ENCODE data around the gene FAM169A.
"Not testable (repeated sequence)": the region's sequence is repeated elsewhere in the genome, so short reads cannot be mapped to it uniquely, and the experiment has no call there.

GRCh38 chr5:74882379-74883134 is 16.4 kb upstream of the FAM169A start:
- TF ChIP-seq CTCF (IDR thresholded peaks at IDR 0.05 in 4 of 5, conservative IDR thresholded peaks at IDR 0.05 in 1 of 5); POLR2A (IDR thresholded peaks at IDR 0.05): not testable (repeated sequence)

Data from gastrocnemius medialis (tissue), 4 donors.